CD4-positive, alpha-beta T cell treated with Interleukin-10 for 1 hour (primary cell): ENCODE data around the gene MCAT.

ENCODE experiments used
- DNase-seq: peaks from one replicate; pipeline ENCODE4 v3.0.0-alpha.2; 2020

The MCAT gene

DNA sequence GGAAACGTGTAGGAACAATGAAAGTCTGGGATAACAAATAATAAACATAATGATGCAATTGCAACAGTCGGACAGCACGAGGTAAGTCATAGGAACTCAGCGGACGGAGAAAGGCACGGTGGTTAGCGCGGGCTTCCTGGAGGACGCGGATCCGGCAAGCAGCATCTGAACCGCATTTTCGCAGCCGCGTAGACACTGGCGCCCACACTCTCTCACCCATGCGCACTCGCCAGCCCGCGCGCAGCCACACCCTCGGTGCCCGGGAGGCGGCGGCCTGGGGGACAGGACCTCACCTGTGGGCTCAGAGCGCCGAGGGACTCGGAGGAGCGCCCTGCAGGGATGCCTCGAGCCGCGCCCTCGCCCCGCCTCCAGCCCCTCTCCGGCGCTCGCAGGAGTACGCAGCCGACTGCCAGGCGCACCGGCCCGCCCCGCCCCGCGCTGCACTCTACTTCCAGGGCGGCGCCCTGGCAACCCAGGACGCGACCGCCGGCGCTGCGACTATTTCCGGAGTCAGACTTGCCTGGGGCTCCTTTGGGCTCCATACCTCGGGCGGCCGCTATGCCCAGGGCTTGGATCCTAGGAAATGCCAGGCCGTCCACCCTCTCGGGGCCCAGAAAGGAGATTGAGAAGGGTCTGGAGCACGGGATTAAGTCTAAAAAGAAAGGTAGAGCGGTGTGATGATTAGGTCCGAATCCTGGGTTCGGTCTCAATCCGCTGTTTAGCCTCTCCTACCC is 54.0 kb downstream of the MCAT start, which contains the start of gene TTLL1:
Gene TTLL1 (minus strand): TSS at position 408 of the 734 bp plus-strand sequence. CDS start 13,805 bp downstream, outside the sequence.
- peak; percentile 88 for DNase-seq

GRCh38 chr22:43088627-43088983 is 54.6 kb downstream of the MCAT start:
- no peak for DNase-seq

DNA sequence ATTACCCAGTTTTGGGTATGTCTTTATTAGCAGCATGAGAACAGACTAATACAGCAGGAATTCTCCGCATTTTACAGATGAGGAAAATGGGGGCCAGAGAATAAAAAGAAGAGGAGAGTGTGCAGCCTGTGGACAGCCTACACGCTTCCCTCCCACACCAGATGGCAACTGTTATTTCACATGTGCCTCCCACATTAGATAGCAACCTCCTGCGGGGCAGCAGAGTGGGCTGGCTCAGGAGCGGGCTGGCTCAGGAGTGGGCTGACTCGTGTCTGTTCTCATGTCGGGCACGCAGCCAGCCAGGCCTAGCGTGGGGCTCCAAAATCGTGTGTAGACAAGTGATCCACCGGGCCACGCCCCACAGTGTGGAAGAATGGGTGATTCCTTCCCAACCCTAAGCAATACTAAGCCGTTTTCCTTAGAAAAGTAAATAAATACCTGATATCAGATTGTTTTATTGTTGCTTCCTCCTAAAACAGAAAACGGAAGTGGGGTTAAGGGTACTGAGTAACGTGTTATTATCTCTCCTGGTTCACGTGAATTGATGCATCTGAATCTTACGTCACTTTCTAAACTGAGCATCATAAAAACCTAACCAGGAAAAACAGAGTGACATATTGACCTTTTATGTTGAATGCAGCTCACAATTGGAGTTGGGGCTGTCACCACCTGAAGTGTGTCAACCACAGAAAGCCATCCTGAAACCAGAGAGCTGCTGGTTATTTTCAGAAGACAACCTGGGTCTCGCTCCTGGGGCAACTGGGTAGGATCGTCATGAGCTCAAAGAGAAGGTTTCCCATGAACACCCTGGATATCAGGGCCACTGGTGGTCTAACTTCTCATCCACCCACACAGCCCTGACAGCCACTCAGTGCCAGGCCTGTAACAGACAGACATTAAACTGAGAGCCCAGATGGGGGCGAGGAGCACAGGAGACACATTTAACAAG is 57.3 kb downstream of the MCAT start:
- peak; percentile 38 for DNase-seq
